Left hindlimb (tissue), 1 donor: ENCODE results near the gene SERGEF.

Experiments
- DNase-seq: peaks from one replicate; pipeline ENCODE4 v3.0.0-alpha.2; 2018

Gene SERGEF

DNA sequence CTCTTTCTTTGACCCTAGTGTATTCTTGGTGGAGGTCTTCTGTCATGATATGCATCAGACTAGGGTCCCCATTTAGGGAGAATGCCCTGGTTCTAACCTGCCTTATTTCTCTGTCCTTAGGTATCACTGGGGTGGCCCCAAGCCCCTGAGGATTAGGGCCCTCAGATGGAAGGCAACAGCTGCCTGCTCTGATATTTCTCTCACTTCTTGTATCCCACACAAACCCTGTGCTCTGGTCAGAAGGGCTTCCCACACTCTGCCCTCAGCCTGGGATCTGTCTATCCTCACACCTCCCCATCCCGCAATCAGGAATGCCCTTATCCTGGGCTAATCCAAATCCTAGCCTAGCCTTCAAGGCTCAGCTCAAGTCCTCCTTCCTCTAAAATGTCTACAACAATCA is 202.8 kb downstream of the SERGEF start:
- DNase-seq: no peak

DNA sequence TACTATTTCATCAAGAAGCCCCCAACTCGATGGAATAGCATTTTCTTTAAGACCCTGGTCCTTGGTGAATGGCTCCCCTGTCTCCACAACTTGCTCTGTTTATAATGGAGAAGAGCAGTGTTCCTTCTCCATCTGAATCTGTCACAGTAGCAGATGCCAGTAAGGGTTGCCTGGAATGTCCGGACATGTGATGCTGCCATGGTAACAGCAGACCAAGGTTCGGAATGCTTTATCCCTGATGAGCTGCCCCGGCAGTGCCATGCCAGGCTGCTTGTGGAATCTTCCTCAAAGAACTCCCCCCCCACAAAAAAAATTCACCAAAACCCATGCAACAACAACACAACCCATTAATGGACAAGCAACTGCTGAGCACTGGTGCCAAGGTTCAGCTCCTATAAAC is 205.8 kb downstream of the SERGEF start:
- DNase-seq: no peak

DNA sequence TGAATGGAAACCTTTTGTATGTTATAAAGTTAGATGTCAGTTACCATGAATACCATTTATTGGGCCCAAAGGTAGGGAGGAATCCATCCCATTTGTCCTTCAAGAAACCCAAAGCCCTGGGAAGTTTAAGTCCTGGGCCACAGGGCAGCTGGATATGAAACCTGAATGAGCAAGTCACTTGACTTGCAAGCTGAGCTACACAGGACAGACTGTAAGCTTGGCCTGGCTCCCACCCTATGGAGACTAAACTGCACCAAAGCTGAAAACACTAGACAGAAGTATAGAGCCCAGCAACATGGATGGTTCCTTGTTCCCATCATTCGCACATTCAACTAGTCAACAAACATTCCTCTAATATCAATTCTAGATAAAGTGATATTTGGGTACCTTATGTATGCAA is 207.0 kb downstream of the SERGEF start:
- no peak for DNase-seq

DNA sequence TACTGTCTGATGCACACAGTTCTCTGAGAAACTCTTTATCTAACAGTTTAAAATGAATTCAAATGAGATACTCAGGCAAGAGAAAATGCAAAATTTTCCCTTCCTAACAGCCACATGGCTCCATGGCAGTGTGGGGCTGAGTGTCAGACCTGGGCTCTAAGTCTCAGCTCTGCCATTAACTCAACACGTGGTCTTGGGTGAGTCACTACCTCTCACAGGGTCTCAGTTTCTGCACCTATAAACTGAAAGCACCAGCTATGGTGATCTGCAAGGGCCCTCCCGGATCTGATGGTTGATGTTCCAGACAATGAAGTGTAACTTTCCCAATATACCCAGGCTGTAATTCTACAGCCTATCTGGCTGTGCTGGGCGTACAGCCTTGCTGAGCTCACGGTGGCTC is 207.8 kb downstream of the SERGEF start:
- DNase-seq: no peak

DNA sequence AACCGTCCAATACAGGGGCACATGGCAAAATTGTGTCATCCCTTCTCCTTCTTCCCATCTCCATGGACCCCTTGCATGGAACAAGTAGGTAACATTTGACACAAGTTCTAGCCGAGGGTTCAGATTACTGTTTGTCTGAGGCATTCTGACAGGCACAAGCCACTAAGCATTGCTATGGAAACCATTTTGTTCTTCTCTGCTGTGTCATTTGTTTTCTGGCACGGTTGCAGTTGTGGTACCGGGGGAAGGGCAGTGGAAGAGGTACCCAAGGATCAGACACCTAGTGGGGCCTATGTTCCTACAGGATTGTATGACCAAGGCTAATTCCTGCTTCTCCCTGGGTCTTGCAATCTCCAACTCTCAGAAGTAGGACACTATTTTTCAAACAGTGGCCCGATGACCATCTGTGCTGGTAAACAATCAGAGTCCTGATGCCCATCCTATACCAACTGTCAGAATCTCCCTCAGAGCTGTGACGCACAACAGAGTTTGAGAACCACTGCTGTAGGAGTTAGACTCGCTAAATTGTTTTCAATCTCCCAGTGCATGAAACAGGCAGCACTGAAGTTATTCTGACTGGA is 209.0 kb downstream of the SERGEF start:
- no peak for DNase-seq

DNA sequence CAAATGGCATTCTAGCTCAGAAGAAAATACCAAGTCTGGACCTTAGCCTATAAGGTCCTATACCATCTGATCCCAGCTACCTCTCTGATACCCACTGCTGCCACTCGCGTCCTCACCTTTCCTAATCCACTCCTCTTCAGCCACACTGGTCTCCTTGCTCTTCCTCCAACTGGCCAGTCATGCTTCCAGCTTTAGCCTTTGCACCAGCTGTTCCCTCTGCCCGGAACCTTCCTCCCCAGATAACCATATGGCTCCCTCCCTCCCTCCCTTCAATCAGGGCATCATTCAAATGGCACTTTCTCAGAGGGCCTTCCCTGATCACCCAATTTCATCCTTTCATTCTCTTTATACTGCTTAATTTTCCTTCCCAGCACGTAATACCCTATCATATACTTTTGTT is 210.4 kb downstream of the SERGEF start:
- DNase-seq: no peak

DNA sequence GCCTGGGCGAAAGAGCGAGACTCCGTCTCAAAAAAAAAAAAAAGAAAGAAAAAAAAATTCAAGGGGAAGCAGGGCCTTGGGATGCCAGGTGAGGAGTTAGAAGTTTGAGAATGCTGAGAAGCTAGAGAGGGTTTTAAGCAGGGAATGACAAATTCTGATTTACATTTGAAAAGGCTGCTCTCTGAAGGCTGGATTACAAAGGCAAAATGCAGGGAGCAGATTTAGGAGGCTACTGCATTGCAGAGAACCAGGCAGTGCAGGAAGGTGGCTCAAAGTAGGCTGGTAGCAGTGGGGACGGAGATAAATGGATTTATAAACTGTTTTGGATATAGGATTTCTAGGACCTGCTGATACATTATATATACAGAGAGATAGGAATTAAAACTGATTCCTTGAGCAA is 211.7 kb downstream of the SERGEF start:
- no peak for DNase-seq

DNA sequence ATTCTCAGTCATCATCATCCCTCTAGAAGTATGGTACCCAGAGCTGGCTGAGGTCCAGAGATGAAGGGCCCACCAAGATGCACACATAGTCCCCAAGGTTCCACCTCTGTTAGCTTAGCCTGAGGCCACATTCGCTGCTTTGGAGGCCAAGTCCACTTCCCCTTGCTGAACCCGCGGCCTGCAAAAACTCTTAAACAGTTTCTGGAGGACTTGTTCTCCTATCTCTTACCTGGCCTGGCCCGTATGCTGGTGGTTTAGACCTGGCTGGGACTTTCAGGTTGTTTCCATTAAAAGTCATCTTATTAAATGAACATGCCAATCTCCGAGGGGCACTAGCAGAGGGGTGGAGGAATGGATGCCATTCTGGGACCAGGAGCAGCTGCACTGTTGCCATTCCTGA is 213.7 kb downstream of the SERGEF start:
- DNase-seq: no peak

DNA sequence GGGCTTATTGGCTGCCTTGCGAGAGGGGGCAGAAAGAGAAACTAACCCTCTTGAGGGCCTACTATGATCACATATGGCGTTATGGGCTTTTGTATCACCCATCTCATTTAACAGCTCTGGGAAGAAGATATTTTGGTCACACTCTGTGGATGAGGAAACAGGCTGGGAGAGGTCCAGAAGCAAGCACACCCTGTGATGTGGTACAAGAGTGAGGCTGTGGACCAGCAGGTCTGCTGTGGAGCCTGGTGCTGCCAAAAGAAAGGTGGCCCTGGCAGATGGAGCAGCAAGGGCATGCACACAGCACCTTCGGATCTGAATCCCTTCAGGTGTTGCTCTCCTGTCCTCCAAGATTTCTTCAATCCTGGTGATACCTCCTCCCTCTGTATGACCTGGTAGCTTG is 214.1 kb downstream of the SERGEF start:
- DNase-seq: no peak

DNA sequence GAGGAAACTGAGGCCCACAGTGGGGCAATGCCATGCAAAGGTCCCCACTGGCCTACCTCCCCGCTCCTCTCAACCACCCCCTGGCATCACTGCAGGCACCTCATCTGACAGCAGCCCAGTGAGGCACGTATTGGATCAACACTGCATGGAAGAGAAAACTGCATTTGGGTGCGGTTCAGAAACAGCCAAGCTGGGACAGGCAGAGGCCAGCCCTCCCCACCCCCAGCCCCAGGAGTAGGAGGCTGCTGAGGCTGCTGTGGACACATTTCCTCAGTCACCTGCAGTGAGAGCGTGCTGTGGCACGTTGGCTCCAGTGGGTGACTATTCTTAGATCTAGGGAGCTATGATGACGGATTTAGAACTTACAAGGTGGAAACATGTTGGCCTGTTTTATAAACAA is 214.6 kb downstream of the SERGEF start:
- DNase-seq: no peak

DNA sequence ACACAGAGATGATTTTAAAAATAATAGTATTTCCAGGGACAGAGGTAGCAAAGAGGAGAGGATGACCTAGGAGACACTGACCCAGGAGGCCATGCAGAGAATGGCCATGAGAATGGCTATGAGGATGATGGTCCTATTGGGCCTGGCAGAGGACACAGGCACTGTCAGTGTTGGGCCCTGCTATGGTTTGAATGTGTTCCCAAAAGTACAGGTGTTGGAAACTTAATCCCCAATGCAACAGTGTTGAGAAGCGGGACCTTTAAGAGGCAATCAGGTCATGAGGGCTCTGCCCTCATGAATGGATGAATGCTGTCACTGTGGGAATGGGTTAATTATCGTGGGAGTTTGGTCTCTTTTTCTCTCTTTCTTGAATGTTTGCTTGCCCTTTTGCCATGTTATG is 216.7 kb downstream of the SERGEF start:
- no peak for DNase-seq

DNA sequence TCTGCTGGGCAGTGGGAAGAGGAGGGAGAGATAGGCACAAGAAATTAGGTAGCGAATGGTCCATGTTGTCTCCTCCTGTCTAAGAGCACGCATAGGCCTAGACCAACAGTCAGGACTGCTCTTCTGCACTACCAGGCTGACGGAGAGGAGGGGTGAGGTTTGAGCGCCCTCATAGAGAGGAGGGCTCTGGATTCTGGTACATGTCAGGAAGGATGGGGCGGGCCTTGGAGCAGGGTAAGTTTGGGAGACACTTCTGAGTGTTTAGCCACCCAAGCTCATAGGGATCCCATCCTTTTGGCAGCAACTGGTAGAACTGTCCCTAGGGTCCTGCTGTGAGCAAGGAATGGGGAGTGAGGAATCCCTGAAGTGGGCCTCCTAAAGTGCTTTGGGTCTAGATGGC is 217.9 kb downstream of the SERGEF start:
- no peak for DNase-seq

DNA sequence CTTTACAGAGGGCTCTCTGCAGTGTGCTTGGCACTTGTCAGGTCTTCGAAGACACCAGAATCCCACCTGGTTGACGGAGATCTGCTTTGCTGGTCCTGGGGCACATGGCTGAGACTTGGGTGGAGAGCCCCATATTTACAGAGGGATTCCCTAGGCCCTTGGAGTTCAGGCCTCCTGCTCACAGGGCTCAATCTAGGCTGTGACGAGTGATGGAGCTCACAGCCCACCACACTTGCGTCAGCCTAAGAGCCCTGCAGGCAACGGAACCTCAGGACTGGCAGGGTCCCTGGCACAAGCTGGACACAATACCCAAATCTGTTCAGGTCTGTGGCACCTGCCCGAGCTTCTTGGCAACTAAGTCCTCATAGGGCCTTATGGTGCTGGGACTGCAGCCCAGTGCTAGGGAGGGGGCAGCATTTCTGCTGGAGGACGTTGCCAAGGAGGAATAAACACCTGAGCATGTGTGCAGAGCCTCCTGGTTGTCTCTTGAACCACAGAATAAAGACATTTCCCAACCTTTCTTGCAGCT is 219.1 kb downstream of the SERGEF start:
- no peak for DNase-seq

DNA sequence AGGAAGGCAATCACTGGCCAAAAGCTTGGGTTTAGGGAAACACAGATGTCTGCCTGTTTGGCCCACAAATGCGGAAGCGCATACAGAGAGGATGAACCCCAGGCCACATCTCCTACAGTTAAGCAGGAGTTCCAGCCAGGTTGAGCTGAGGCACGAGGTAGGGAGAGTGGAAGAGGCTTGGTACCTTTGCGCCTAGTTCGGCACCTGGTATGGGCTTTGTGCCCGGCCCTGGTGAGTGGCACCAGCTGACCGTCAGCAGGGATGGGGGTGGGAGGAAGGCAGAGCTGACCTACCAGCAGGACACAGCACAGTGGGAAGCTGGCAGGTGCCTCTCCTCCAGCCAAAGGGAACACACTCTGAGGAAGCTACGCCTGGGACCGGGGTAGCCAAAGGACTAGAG is 220.7 kb downstream of the SERGEF start:
- DNase-seq: no peak

DNA sequence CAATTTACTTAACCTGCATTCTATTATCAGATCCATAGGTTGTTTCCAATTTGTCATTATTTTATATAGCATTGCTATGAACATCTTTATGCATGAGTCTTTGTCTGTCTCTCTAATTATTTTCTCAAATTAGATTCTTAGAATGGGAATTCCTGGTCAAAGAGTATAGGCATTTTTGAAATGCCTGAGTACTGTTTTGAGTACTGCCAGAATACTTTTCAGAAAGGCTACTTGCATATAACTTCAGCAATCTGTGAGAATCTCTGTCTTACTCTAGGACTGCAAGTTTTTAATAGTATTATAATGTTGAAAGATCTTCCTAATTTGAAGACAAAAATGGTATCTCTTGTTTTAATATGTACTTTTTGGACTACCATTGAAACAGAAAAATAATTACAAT is 221.7 kb downstream of the SERGEF start:
- DNase-seq: no peak

DNA sequence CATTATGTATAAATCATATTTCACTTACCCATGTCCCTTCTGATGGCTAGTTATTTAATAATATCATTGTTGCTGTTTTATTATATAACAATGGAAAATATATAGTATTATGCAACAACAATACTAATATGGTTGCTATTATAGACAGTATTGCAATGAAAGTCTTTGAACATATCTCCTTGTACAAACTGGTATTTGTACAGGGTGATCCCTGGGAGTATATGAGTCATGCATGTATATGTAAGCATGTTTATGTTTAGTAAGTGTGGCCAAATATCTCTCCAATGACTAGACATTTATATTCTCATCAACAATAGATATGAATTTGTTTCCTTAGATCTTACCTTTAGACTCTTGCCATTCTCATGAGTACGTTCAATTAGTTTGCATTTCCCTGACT is 222.4 kb downstream of the SERGEF start:
- no peak for DNase-seq

DNA sequence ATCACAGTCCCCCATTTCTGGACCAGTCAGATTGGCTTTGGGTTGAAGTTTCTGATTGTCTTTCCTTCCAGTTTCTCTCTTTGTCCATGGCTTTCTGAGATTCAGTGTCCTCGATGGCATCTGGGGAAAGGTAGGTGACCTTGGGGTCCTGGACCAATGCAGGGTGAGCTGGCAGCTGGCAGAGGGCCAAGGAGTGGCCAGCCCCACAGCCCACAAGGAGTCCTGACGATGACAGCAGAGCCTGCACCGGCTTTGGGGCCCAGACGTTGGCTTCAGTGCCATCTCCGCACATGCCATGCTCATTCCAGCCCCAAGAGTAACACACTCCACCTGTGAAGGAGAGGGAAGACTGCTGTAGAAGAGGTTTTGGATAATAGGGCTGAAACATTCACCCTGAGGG is 224.8 kb downstream of the SERGEF start:
- no peak for DNase-seq

DNA sequence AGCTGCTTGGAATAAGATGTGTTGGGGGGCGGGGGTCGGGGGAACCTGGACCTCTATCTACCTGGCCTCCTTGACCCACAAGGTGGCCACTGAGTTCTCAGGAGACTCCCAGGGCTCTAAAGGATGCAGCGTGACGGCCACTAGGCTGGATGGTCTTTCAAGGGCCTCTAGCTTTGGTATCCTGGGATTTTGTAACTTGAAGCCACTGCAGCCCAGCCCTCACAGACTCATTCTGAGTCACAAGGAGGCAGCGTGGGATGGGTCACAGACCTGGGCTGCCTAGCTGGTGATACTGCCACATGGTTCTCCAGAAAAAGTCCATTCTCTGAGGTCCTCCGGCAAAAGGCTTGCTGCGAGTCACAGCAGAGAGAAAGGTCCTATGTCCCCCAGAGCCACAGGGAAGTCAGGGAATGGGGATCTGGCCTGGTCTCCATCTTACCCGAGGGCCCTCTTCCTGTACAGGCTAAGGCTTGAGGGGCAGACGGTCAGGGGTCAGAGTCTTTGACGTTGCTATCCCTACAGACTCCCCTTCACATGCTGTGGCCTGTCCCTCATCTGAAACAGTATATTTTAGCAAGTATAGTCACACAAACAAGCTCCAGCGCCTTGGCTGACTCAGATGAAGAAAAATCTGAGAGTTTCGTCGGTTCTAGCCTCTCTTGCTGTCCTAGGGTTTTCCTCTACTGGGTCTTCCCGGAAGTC is 225.9 kb downstream of the SERGEF start:
- no peak for DNase-seq

DNA sequence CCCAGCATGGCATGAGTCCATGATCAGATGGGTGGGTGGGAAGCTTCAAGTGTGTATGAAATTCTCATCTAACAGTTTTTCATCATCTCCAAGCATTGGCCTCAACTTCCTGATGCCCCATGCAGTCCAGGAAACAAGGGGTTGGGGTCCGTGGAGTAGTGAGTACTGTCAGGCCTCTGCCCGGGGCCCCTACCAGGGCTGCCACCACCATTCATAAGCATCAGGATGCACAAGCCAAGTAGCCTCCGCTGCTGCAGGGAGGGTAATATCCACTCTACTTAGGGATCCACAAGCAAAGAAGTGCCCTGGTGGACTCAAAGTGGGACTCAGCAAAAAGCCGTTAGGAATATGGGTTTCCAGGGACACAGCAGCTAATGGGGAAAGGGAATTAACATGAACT is 229.0 kb downstream of the SERGEF start:
- DNase-seq: no peak

DNA sequence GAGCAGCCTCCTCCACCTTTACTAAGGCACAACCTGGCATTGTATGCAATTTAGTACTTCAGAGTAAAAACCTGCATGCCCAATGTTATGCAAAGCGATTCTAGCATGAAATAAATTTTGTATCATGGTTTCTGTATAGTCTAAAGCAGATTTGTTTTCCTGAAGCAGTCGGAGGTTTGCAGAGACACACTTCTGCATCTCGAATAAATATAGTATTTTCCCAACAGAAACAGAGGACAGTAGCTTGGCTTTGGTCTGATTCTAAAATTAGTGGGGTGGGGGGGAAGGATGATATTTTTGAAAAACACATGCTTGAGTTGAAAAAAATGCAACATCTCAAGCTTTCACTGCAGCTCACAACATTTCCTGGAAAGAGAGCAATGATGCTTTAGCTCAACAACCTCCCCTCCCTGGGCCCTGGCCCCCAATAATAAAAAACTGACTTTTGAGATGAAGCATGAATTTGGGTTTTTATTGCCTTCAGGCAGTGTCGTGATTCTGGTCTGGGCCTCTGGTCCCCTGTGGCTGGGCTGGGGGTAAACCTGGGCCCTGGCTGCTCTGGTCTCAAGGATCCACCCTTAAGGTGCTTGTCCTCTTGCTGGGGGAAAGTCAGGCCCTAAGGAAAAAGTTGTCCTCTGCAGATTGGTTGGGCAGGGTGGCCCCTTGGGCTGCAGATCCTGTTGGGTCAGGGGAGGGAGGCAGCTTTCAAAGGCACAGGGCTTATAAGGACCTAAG is 230.1 kb downstream of the SERGEF start:
- no peak for DNase-seq

DNA sequence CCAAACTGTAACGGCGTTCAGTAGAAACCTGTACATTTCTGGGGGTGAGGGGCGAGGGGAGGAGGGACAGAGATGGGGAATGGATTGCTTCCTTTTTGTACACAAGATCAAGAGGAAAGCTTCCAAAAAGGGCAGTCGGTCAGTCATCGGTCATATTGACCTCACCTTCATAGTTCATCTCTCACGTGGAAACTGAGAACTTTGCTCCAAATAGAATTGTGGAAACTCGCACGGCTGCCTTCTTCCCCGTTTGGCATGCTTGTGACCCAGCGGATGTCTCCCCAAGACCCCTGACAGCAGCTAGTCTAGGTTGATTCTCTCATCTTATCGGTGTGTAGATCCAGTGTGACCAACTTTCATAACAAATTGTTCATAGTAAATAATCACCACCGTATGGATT is 230.7 kb downstream of the SERGEF start:
- no peak for DNase-seq

DNA sequence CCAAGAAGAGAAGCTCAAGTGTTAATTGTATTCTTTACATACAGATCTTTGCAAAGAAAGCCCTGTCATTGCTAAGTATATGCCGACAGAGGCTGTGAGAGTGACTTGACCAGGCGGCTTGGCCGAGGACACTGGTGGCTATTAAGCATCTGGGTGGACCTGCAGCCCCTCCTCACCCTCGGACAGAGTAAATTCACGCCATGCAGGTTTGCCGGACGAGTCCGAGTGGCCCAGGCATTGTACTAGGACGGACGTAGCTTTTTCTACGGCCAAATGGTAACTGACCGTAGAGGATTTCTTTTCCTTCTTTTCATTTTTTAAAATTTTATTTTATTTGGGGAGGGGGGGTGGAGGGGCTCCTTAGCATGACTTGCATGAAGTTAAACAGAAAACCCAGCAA is 231.2 kb downstream of the SERGEF start:
- DNase-seq: no peak

DNA sequence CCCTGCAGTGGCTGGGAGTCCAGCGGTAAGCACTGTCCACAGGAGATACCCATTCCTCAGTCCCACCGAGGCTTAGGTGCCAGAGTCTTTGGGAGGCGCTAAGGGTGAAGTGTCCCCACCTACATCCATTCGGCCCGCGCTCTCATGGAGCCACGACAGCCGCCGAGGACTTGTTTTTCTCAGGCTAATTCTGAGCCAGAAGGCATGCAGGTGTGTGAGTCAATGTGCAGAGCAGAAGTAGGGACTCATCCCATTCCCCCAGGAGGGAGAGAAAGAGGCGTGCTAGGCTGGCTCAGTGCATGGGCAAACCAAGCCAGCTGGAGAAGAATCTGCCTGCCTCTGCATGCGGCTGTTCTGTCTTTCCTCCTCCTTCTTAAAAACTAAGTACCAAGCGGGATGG is 231.6 kb downstream of the SERGEF start:
- no peak for DNase-seq

DNA sequence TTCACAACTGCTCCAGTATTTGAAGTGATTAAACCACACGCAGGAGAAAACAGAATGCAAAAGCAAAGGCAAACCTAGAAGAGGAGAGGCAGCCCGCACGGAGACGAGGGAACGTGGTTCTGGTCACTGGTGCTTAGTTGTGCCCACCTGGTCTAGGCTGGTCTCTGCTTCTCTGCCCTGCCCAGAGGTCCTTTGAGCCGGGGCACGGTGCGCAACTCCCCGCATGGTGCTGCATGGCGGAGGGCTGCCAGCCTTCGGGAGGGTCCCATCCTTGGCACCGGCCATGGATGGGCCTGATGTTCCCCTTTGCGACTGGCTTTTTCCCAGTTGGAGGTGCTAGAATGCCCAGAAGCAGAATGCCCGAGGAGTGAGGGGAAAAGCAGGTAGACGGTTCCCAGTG is 232.2 kb downstream of the SERGEF start:
- no peak for DNase-seq
